Adrenal gland (tissue), 5 donors: ENCODE data around the gene CIDEC.

Experiments used
- CTCF ChIP-seq, 6 experiments: fragments of 450-650 bp in 4 of 6; fragments of 200-600 bp in 2 of 6; sonication (generic) in 1 of 6; IDR thresholded peaks; 1 replicate in 5 of 6; 2 replicates in 1 of 6; pipeline versions ENCODE4 v1.5.1 to v1.8.0; 2016 to 2021; ENCODE audit warnings: antibody characterized with exemption in 6 of 6, mild to moderate bottlenecking in 2 of 6, moderate library complexity in 1 of 6
- POLR2A ChIP-seq, 2 donors: fragments of 450-650 bp; IDR thresholded peaks; one replicate each; pipeline ENCODE4 v1.6.1; 2017; ENCODE audit warnings: antibody characterized with exemption in 2 of 2, mild to moderate bottlenecking in 2 of 2, moderate library complexity in 1 of 2
- donor health status: DM: no; HTN: no; CAD: no.

DNA sequence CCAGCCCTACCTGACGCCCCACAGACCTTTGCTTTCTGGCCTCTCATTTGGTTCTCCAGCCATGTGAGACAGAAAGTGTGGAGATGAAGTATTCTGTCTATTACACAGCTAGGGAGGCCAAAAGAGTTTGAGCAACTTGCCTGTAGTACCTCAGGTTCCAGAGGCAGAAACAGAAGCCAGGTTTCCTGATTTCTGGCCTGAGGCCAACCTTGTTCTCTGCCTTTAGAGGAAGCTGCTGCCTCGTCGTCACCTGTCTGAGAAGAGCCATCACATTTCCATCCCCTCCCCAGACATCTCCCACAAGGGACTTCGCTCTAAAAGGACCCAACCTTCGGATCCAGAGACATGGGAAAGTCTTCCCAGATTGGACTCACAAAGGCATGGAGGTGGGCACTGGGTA is 26.4 kb upstream of the CIDEC start:
- TF ChIP-seq CTCF (IDR thresholded peaks at IDR 0.05) = no peak
- no peak for TF ChIP-seq POLR2A (IDR thresholded peaks at IDR 0.05)
